Astrocyte of the hippocampus (primary cell): ENCODE measurements around the gene CLIC4.
"Not testable (repeated sequence)": the region's sequence is repeated elsewhere in the genome, so short reads cannot be mapped to it uniquely, and the experiment has no call there.

Experiments
- DNase-seq: peaks from one replicate; pipeline ENCODE4 v3.0.0; 2011; ENCODE audit warnings: low read depth, low spot score

The CLIC4 gene

GRCh38 chr1:24875991-24876506 is 130.8 kb downstream of the CLIC4 start:
- DNase-seq = no peak

- no peak for DNase-seq
Observed at GRCh38 chr1:24878045-24878444, 132.8 kb downstream of the CLIC4 start.

GRCh38 chr1:24878775-24879742 is 133.8 kb downstream of the CLIC4 start:
- peak; percentile 33 for DNase-seq

GRCh38 chr1:24881034-24881433 is 135.8 kb downstream of the CLIC4 start:
- DNase-seq = no peak

GRCh38 chr1:24884751-24885150 is 139.5 kb downstream of the CLIC4 start:
- no peak for DNase-seq

GRCh38 chr1:24886241-24886640 is 141.0 kb downstream of the CLIC4 start:
- no peak for DNase-seq

GRCh38 chr1:24888061-24888970 is 143.1 kb downstream of the CLIC4 start:
- no peak for DNase-seq

- DNase-seq = peak; percentile 38
Observed at GRCh38 chr1:24888971-24889676, 143.9 kb downstream of the CLIC4 start.

- DNase-seq = no peak
Observed at GRCh38 chr1:24890887-24891286, 145.6 kb downstream of the CLIC4 start.

- DNase-seq = not testable (repeated sequence)
Observed at GRCh38 chr1:24891367-24891766, 146.1 kb downstream of the CLIC4 start.

- no peak for DNase-seq
Observed at GRCh38 chr1:24892188-24893153, 147.2 kb downstream of the CLIC4 start.

- DNase-seq = no peak
Observed at GRCh38 chr1:24893431-24893830, 148.2 kb downstream of the CLIC4 start.
